Kidney epithelial cell (primary cell): ENCODE results near the gene CCDC88C. TPM values are rescaled to one million over a fixed set of nuclear protein-coding genes. Genes with fewer than 3 reads are reported as not detected.

ENCODE experiments used
- DNase-seq: peaks from one replicate; pipeline ENCODE4 v3.0.0-alpha.2; 2010; ENCODE audit warnings: low read depth
- H3K27me3 ChIP-seq: 2 replicates; pipeline ENCODE4 v1.6.0; 2011; ENCODE audit warnings: low read length; ENCODE audit not compliant: control insufficient read depth, insufficient read depth
- H3K36me3 ChIP-seq: 2 replicates; pipeline ENCODE4 v1.5.1; 2011; ENCODE audit warnings: low read length; ENCODE audit not compliant: control insufficient read depth, insufficient read depth
- H3K4me3 ChIP-seq: 2 replicates; pipeline ENCODE4 v1.5.1; 2011; ENCODE audit warnings: low read depth, mild to moderate bottlenecking, control low read depth, low read length
- total RNA-seq: library from RNA; depleted of rRNA; stranded (reverse); fragments of >200 nt; gene quantifications from 2 replicates; pipeline ENCODE4 v1.2.3, GENCODE V29; 2015
- TF ChIP-seq, protein P1 (sequence below): IDR thresholded peaks from 2 replicates; pipeline ENCODE4 v1.5.1; 2011; ENCODE audit warnings: mild to moderate bottlenecking, moderate library complexity, low read length, control low read depth, inconsistent platforms; ENCODE audit not compliant: insufficient read depth, poor library complexity, severe bottlenecking

The CCDC88C gene
- total RNA-seq, 1 donor from 2014 or later = 22.4 TPM

DNA sequence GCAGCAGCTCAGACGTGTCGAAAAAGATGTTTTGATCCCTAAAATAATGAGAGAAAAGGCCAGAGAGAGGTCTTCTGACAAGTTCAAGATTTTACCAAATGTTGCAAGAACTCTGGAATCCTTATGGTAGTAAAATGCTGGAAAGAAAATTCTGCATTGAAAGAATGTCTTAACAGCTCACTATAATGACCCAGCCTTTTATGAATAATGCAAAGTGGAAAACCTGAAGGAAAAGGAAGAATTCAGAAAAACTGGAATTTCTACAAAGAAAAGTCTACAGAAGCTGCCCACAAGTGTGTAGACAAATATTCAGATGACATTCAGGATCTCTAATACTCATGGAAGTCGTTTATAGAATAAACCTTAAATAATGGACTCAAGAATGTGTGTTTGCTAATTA is 1.8 kb upstream of the CCDC88C start:
- TF ChIP-seq, protein P1, sequence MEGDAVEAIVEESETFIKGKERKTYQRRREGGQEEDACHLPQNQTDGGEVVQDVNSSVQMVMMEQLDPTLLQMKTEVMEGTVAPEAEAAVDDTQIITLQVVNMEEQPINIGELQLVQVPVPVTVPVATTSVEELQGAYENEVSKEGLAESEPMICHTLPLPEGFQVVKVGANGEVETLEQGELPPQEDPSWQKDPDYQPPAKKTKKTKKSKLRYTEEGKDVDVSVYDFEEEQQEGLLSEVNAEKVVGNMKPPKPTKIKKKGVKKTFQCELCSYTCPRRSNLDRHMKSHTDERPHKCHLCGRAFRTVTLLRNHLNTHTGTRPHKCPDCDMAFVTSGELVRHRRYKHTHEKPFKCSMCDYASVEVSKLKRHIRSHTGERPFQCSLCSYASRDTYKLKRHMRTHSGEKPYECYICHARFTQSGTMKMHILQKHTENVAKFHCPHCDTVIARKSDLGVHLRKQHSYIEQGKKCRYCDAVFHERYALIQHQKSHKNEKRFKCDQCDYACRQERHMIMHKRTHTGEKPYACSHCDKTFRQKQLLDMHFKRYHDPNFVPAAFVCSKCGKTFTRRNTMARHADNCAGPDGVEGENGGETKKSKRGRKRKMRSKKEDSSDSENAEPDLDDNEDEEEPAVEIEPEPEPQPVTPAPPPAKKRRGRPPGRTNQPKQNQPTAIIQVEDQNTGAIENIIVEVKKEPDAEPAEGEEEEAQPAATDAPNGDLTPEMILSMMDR = no peak
- Histone ChIP-seq H3K4me3 (no peak overlapping the region), H3K27me3 (no peaks in the 10 kb centered on the region), H3K36me3 (no peaks in the 10 kb centered on the region)
- no peak for DNase-seq

DNA sequence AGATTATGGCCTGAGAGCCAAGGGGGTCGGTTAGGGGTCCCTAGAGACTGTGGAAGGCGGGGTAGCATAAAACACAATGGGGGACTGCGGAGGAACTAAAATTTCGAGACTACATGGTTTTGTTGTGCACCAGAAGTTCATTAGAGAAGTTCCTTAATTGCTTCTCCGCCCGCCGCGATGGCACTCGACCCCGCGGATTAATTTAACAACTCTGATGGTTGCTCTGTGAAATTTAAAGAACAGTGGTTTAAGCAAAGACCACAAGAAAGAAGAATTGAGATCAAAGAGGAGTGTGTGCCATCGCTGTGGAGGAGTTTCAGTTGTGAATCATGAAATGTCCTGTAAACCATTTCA is 1.4 kb upstream of the CCDC88C start:
- H3K4me3 ChIP-seq = no peak overlapping the region

DNA sequence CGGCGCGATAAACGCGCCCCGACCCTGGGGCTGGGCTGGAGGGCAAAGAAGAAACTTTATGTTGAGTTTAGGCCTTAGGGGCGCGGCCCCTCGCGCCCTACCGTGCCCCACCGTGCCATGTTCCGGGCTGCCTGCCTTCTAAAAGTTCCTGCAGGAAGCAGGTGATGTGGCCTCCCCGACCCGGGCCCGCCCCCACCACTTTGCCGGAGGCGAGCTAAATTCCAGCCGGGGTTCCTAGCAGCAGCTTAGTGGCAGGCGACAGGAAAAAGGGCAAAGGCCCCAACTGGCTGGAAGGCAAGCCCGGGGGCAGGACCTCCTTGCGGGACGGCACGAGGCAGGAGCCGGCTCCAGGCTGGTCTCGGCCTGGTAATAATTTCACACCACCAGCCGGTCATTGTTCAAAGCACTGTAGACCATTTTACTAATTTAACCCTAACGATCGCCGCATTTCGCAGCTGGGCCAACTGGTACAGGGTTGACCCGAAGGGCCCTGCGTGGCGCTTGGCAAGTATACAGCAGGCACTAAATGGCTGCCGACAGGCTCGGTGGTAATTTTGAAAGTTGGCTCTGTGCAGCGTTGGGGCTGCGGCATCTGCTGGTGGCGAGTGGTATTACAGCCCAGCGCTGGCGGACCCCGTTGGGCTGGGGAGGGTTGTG is 895 bp upstream of the CCDC88C start:
- DNase-seq = no peak
- H3K4me3 ChIP-seq = no peak overlapping the region
- no peaks in the 10 kb centered on the region for H3K27me3 ChIP-seq
- no peaks in the 10 kb centered on the region for H3K36me3 ChIP-seq
- TF ChIP-seq, protein P1 = peak; percentile 94

More for the DNA sequence above, 1.4 kb upstream of the CCDC88C start:
- no peak for DNase-seq
- no peaks in the 10 kb centered on the region for H3K27me3 ChIP-seq
- TF ChIP-seq, protein P1 = no peak
- no peaks in the 10 kb centered on the region for H3K36me3 ChIP-seq

DNA sequence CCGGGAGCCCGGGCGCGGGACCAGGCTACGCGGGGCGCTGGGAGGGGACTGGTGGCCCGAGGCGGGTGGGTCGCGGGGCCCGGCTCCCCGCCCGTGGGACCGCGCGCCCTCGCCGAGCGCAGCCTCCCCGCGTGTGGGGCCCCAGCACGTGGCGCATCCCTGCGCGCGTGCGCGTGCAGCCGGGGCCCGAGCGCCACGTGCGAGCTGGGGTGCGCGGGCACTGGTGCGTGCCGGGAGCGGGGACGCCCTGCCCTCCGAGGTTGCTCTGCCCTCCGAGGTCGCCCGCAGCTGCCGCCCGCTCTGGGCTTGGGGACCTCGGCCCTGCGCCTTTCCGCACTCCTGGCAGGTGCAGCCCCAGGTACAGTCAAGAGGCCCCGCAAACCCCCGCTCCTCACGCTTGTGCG is 365 bp upstream of the CCDC88C start:
- H3K4me3 ChIP-seq = peak overlapping the region; percentile 72
- H3K36me3 ChIP-seq = no peaks in the 10 kb centered on the region
- no peak for DNase-seq
- H3K27me3 ChIP-seq = no peaks in the 10 kb centered on the region
- TF ChIP-seq, protein P1 = no peak

DNA sequence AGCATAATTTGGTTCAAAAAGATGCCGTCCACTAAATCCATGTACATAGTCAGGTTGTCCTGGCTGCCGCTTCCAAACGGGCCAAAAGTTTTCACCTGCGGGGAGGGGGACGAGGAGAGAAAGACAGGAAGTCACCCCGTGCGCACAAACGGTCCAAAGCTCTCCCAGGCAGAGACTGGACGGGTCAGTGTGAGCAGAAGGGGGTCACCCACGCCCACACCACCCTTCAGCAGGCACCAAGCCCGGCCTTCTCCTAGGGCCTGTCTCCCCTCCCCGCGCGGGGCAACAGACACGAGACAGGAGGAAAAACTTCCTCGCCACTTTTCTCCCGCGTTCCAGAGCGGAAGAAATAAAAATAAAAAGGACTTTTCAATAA is 888 bp downstream of the CCDC88C start:
- H3K27me3 ChIP-seq = no peaks in the 10 kb centered on the region

More for the DNA sequence above, 888 bp downstream of the CCDC88C start:
- H3K4me3 ChIP-seq = peak overlapping the region; percentile 72
- no peak for DNase-seq
- TF ChIP-seq, protein P1 = no peak
- no peaks in the 10 kb centered on the region for H3K36me3 ChIP-seq
